GM18907 (cell line): ENCODE measurements around the gene CFAP119.
A peak's percentile ranks its signal among the peaks of the same experiment; 100 is the strongest.

Experiments used
- ATAC-seq: cut with Tn5 transposase; IDR thresholded peaks from one replicate; pipeline ENCODE4 v1.9.1; 2021; ENCODE audit warnings: mild to moderate bottlenecking, moderate library complexity; ENCODE audit not compliant: unreplicated experiment

Gene CFAP119

DNA sequence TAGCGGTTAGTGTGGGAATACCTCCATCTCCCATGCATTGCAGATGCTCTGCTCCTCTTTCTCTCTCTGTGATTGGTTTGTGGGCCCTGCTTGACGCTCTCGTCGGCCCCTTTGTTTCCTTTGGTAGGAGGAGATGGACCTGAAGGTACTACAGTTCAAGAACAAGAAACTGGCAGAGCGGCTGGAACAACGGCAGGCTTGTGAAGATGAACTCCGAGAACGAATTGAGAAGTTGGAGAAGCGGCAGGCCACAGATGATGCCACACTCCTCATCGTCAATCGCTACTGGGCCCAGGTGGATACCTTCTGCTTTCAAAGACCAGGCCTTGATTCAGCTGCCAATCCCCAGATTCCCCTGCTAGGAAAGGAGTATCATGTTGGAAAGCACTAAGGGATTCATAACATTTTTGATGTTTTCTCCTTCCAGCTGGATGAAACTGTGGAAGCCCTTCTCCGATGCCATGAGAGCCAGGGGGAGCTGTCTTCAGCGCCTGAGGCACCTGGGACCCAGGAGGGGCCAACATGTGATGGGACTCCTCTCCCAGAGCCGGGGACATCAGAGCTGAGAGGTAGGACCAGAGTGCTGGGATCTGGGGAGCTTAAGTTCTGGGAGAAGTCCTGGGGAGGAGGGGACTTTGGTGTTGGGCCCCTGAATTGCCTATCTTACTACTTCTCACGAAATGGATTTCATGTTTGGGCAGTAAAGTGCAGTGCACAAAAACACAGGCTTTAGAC is 1.3 kb upstream of the CFAP119 start:
- ATAC-seq = no peak

- peak; percentile 29 for ATAC-seq
Measured at GRCh38 chr16:30761427-30761927, 385 bp downstream of the CFAP119 start.

DNA sequence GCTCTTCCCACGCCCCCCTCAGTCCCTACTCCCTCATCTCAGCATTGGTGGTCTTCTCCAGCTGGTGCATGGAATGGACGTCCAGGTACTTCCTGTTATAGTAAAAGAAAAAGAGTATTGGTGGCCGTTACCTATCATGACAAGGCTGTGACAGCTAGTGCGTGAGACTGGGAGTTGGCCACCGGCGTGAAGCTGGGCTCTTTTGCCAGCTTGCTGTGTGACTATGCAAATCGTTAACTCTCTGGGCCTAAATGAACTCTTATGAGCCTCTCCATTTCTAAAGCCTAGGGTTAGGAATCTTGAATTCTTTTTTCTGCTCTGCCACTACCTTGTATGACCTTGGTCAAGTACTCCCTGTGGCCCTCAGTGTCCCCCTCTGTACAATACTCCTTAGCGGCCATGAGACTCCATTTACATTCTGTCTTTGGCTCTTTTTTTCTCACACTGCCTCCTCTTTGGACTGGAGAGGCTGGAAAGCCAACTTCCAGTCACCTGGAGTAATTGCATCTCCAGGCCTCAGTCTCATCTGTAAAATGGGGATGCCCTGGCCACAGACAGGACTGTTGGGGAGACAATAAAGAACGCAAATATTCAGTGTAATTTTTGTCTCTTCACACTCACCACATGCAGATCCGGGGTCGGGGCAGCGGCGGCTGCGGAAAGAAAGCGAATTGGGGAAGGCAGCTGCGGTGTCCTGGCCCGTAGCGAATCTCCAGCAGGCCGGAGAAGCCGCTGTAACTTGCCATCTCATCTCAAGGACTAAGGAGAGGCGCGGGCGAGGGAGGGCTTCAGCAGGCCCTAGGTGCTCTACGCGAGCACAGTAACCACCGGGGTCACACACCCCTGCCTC is 1.1 kb downstream of the CFAP119 start:
- no peak for ATAC-seq

GRCh38 chr16:30760001-30760559 is 1.8 kb downstream of the CFAP119 start:
- no peak for ATAC-seq

GRCh38 chr16:30758988-30759491 is 2.8 kb downstream of the CFAP119 start:
- ATAC-seq = no peak

GRCh38 chr16:30757316-30757715 is 4.5 kb downstream of the CFAP119 start:
- ATAC-seq = no peak

DNA sequence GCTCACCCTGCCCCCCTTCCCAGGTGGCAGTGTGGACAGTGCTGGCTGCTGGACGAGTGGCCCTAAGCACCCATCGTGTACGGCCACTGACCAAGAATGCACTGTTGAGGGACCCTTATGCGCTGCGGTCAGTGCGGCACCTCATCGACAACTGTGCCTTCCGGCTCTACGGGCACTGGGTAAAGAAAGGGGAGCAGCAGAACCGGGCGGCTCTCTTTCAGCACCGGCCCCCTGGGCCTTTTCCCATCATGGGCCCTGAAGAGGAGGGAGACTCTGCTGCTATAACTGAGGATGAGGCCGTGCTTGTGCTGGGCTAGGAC is 5.1 kb downstream of the CFAP119 start:
- ATAC-seq = no peak

DNA sequence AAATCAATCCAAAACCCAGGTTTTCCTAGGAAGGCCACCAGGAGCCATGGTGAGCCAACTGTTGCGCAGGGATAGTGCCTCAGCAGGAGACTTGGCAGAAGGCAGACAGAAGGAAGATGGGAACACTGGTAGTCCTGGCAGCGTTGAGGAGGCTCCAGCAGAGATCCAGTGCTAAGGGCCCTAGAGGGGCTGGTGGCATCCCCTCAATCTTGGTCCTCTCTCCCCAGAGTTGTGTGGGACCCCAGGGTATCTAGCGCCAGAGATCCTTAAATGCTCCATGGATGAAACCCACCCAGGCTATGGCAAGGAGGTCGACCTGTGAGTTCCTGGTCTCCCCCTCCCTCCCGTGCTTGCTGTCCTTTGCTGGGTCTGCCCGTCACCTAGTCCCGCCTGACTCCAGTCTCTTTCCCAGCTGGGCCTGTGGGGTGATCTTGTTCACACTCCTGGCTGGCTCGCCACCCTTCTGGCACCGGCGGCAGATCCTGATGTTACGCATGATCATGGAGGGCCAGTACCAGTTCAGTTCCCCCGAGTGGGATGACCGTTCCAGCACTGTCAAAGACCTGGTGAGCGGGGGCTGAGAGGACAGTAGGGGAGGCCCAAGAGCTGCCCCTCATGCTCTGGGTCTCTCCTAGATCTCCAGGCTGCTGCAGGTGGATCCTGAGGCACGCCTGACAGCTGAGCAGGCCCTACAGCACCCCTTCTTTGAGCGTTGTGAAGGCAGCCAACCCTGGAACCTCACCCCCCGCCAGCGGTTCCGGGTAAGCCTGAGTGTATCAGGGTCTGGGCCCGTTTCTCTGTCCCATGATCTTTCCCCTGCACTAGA is 5.7 kb downstream of the CFAP119 start:
- ATAC-seq = no peak

- no peak for ATAC-seq
Measured at GRCh38 chr16:30753596-30753995, 8.3 kb downstream of the CFAP119 start.

DNA sequence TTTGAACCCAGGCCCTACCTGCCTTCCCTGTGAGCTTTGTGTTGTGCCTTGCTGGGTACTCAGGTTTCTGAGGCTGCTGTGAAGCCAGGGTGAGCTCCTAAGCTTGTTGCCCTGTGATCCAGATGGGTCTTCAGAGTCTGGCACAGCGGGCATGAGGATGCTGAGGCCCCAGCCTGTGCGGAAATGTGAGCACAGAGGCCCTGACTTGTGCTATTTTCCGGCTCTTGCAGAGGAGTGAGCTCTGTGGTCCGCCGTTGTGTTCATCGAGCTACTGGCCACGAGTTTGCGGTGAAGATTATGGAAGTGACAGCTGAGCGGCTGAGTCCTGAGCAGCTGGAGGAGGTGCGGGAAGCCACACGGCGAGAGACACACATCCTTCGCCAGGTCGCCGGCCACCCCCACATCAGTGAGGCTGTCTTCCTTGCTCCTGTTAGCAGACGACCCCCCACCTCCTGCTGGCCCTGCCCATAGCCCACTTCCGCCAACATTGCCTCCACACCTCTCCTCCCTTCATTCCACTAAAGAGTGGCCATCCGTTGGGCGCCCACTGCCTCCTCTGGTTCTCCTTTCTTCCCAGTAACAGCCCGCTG is 10.9 kb downstream of the CFAP119 start:
- ATAC-seq = no peak

- ATAC-seq = no peak
Measured at GRCh38 chr16:30750201-30750600, 11.7 kb downstream of the CFAP119 start.

DNA sequence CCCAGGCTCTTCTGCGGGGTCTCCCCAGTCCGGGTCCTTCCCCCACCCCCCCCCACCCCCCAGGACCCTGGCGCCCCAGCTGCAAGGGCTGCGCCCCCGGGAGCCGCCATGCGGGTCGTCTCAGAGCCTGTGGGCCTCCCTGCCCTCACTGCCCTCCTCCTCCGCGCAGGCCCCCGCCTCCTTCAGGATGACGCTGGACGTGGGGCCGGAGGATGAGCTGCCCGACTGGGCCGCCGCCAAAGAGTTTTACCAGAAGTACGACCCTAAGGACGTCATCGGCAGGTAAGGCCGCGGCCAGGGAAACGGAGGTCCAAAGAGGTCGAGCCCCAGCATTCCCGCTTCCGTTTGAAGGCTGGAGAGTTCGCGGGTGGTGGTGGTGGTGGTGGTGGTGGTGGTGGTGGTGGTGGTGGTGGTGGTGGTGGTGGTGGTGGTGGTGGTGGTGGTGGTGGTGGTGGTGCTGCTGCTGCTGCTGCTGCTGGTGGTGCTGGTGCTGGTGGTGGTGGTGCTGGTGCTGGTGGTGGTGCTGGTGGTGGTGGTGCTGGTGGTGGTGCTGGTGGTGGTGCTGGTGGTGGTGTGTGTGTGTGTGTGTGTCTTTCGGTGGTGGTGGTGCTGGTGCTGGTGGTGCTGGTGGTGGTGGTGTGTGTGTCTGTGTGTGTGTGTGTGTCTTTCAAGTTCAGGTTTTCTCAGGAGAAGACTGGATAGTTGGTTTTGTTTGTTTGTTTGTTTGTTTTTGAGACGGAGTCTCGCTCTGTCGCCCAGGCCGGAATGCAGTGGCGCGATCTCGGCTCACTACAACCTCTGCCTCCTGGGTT is 13.0 kb downstream of the CFAP119 start:
- peak; percentile 12 for ATAC-seq

DNA sequence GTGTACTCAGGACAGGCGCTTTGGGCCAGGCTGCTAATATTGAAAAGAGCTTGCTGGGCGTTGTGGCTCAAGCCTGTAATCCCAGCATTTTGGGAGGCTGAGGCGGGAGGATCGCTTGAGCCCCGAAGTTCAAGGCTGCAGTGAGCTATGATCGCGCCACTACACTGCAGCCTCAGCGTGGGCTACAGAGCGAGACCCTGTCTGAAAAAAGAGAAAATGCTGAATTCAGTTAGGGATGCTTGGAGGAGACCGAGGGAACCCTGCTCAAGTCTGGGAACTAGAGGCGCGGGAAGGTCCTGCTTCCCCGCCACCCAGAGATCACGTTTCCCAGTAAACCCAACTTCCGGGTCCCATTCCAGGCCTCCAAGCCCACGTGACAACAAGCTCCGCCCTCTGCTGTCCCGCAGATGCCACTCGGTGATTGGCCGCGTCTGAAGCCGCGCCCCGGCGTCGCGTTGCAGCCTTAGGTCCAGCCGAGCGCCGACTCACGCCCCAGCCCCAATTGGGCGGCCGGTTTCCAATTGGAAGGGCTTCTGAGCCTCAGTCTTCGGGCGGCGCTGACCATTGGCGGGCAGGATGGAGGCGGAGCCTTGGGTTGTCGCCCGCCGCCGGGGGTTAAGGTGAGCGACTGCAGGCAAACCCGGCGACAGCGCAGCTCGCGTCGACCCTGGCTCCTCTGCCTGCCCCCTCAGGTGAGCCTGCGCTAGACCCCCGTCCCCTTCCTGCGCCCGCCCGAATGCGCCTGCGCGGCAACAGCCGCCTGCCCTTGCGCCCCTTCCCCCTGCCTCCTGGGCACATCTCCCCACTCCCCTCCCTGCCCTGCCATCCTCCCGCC is 13.8 kb downstream of the CFAP119 start, which contains the start of gene PHKG2:
TSS of gene PHKG2 (plus strand) at position 627 of the 835 bp plus-strand sequence. CDS start 396 bp downstream, outside the sequence.
- peak; percentile 94 for ATAC-seq

DNA sequence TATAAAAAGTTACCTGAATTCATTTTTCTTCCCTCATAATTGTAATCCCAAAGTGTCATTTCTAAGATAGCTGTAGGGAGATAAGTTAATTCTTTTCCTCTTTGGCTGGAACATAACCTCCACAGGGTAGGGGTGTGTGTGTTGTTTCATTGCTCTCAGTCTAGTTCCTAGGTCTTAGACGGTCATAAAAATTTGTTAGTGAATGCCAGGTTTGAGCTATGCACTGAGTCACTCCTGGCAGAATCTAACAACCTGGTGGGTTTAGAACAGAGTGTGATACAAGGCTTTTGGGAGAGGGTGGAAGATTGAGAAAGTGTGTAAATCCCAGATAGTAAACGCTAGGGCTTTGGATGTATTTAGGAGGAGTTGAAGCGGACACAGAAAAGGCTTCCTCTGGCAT is 14.5 kb downstream of the CFAP119 start:
- no peak for ATAC-seq

DNA sequence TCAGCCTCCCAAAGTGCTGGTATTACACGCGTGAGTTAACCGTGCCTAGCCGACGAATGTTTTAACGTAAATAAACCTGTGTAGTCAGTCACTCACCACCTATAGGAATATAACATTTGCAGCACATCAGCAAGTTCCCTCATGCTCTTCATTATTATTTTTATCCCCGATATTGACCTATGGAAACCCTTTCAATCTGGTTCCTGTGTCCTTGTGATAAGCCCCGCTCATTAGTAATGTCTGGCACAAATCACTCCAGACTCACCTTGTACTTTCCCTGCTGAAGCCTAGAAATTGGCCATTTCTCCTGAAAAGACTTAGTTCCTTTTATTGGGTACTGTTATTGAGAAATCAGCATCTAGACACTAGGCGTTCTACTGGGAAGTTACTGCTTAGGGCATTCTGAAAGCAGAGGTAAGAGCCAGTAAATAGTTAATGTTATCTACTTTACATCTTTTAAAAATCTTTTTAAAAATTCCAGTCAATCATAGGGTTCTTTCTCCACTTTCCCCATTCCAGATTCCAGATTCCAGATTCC is 15.2 kb downstream of the CFAP119 start:
- no peak for ATAC-seq

DNA sequence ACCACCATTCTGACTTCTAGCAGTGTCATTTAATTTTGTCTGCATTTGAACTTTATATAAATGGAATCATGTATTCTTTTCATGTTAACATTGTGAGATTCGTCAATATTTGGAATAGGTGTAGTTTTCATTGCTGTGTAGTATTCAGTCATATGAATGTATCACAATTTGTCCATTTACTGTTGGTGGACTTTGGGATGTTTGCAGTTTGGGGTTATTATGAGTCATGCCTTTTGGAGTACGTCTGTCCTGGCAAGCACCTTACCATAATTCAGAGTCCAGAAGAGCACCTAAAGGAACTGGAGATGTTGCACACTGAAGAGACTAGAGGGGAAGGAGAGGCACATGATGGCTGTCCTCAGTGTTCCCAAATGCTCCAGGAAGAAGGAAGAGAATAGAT is 16.8 kb downstream of the CFAP119 start:
- ATAC-seq = no peak

- ATAC-seq = no peak
Measured at GRCh38 chr16:30744183-30744582, 17.7 kb downstream of the CFAP119 start.

DNA sequence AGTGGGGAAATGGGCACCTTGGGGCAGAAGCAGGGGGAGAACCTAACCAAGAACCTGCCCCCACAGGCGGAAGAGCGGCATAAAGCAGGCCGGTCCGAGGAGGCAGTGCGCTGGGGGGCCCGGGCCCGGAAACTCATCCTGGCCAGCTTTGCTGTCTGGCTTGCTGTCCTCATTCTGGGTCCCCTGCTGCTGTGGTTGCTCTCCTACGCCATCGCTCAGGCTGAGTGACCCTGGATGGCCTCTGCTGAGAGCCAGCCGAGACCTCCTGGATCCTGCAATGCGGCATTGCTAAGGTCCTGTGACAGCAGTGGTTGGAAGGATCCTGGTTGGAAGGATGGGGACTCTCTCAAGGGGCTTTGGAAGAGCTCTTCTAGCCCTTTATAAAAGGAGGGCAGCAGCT is 18.1 kb downstream of the CFAP119 start:
- ATAC-seq = no peak
